Measurements from ENCODE around the gene ASB17. TPM values are rescaled to one million over a fixed set of nuclear protein-coding genes. Genes with fewer than 3 reads are reported as not detected.

Gene ASB17
- total RNA-seq, 1 experiment from 2014 or later = not detected

GRCh38 chr1:75879985-75880384 lies 52.2 kb downstream of the ASB17 start:
- no peak overlapping the region for H4K91ac ChIP-seq (ENCODE audit: insufficient read length, low read depth, low read length)
- no peak overlapping the region for H3K4ac ChIP-seq (ENCODE audit: low read depth, low read length)
- Mint-ChIP-seq H3K27me3 (ENCODE audit: low read depth) (no peaks in the 10 kb centered on the region), H3K9me3 (no peaks in the 10 kb centered on the region), H3K4me1 (no peaks in the 10 kb centered on the region), H3K36me3 (ENCODE audit: insufficient read depth in 1 of 3, low read depth in 3 of 3) (no peaks in the 10 kb centered on the region), H3K27ac (no peak overlapping the region), H3K4me3 (no peak overlapping the region)
- no peak overlapping the region for H4K5ac ChIP-seq (ENCODE audit: insufficient read length, low read depth, low read length)
- no peak overlapping the region for H2AK5ac ChIP-seq (ENCODE audit: insufficient read length, low read length)
- no peaks in the 10 kb centered on the region for H3K9me3 ChIP-seq (ENCODE audit: control insufficient read depth, low read depth, low read length)
- H3K79me1 ChIP-seq (ENCODE audit: insufficient read depth, low read depth, low read length, poor library complexity, severe bottlenecking) = no peaks in the 10 kb centered on the region
- no peak overlapping the region for H2AFZ ChIP-seq (ENCODE audit: low read length)
- no peak overlapping the region for H3K23ac ChIP-seq (ENCODE audit: insufficient read length, low read depth, low read length)
- no peak for TF ChIP-seq CTCF (conservative IDR thresholded peaks at IDR 0.05)
- no peak overlapping the region for H2BK5ac ChIP-seq (ENCODE audit: insufficient read length, low read length)
- H3K23me2 ChIP-seq (ENCODE audit: insufficient read length, low read depth, low read length, poor library complexity, severe bottlenecking) = no peaks in the 10 kb centered on the region
- H2BK12ac ChIP-seq (ENCODE audit: insufficient read length, low read depth, low read length) = no peak overlapping the region
- no peak overlapping the region for H2BK120ac ChIP-seq (ENCODE audit: low read depth, low read length, poor library complexity, severe bottlenecking)
- H2BK20ac ChIP-seq (ENCODE audit: low read depth, low read length, poor library complexity, severe bottlenecking) = no peak overlapping the region
- no peak overlapping the region for H3K56ac ChIP-seq (ENCODE audit: insufficient read length, low read depth, low read length)
- H3K27ac ChIP-seq (ENCODE audit: insufficient read length, low read depth, low read length) = no peak overlapping the region
- no peaks in the 10 kb centered on the region for H3K79me2 ChIP-seq (ENCODE audit: insufficient read depth, low read length)
- no peaks in the 10 kb centered on the region for H4K20me1 ChIP-seq (ENCODE audit: control insufficient read depth, insufficient read depth, insufficient read length)
- DNase-seq = no peak
- no CpG with 5 or more reads among the region's 1 CpG for WGBS (ENCODE audit: extremely low coverage, insufficient read length, low lambda C conversion rate)
- no peak overlapping the region for H4K8ac ChIP-seq (replicated peaks; ENCODE audit: insufficient read length, low read depth, low read length)
- no peaks in the 10 kb centered on the region for H3K4me1 ChIP-seq (ENCODE audit: insufficient read depth, low read length)
- H3K27me3 ChIP-seq (ENCODE audit: insufficient read depth, low read length) = no peaks in the 10 kb centered on the region
- H3K18ac ChIP-seq (ENCODE audit: insufficient read length, low read depth, low read length) = no peak overlapping the region
- H3K9ac ChIP-seq (ENCODE audit: extremely low read depth, insufficient read length, low read length) = no peak overlapping the region
- no peak overlapping the region for H3K14ac ChIP-seq (ENCODE audit: insufficient read depth, low read length)
- H2BK15ac ChIP-seq (ENCODE audit: low read depth, low read length) = no peak overlapping the region
- no peak overlapping the region for H3T11ph ChIP-seq (ENCODE audit: low read length)
- no peak overlapping the region for H3K4me2 ChIP-seq (ENCODE audit: insufficient read depth, insufficient read length, low read length)

Data from H9 (cell line).